Dermis blood vessel endothelial cell (primary cell): ENCODE results near the gene CNPY2. TPM values are rescaled to one million over a fixed set of nuclear protein-coding genes. Genes with fewer than 3 reads are reported as not detected.

ENCODE experiments used
- total RNA-seq: library from RNA; depleted of rRNA; stranded (reverse); fragments of >200 nt; gene quantifications from 2 replicates; pipeline ENCODE4 v1.2.3, GENCODE V29; 2014

Gene CNPY2
- total RNA-seq, 1 donor from 2014 or later: 94.8 TPM

Other genes starting within 250 kb of the CNPY2 start
- gene ERBB3, start 235.8 kb downstream of the CNPY2 start, total RNA-seq: 0.34 and 0.88 TPM in 2 replicates
- gene PA2G4, start 211.4 kb downstream of the CNPY2 start, total RNA-seq: 106 and 276 TPM in 2 replicates
- 2,567 and 3,056 TPM in 2 replicates for gene RPL41, start 199.4 kb downstream of the CNPY2 start, total RNA-seq
- gene ZC3H10, start 197.7 kb downstream of the CNPY2 start, total RNA-seq: 4.7 and 5.6 TPM in 2 replicates
- gene ESYT1, start 187.7 kb downstream of the CNPY2 start, total RNA-seq: 400 and 456 TPM in 2 replicates
- 80.8 and 96.8 TPM in 2 replicates for gene MYL6B, start 163.4 kb downstream of the CNPY2 start, total RNA-seq
- 1,647 and 2,863 TPM in 2 replicates for gene MYL6, start 157.6 kb downstream of the CNPY2 start, total RNA-seq
- 47.5 and 51.2 TPM in 2 replicates for gene SMARCC2, start 126.5 kb downstream of the CNPY2 start, total RNA-seq
- 102 and 119 TPM in 2 replicates for gene RNF41, start 94.1 kb downstream of the CNPY2 start, total RNA-seq
- gene NABP2, start 91.6 kb downstream of the CNPY2 start, total RNA-seq: 24.8 and 32.9 TPM in 2 replicates
- not detected in 2 replicates for gene SLC39A5, start 85.9 kb downstream of the CNPY2 start, total RNA-seq
- 23.0 and 31.5 TPM in 2 replicates for gene ANKRD52, start 57.6 kb downstream of the CNPY2 start, total RNA-seq
- 8.4 and 10.0 TPM in 2 replicates for gene COQ10A, start 49.0 kb downstream of the CNPY2 start, total RNA-seq
- gene CS, start 15.7 kb downstream of the CNPY2 start, total RNA-seq: 67.0 and 267 TPM in 2 replicates
- gene PAN2, start 18.0 kb upstream of the CNPY2 start, total RNA-seq: 16.8 and 24.2 TPM in 2 replicates
- 0.23 and 0.34 TPM in 2 replicates for gene IL23A, start 22.9 kb upstream of the CNPY2 start, total RNA-seq
- gene STAT2, start 44.1 kb upstream of the CNPY2 start, total RNA-seq: 72.7 and 95.0 TPM in 2 replicates
- not detected in 2 replicates for gene APOF, start 46.9 kb upstream of the CNPY2 start, total RNA-seq
- gene TIMELESS, start 133.4 kb upstream of the CNPY2 start, total RNA-seq: 8.8 and 24.7 TPM in 2 replicates
- not detected in 2 replicates for gene MIP, start 138.7 kb upstream of the CNPY2 start, total RNA-seq
- 1.6 and 2.4 TPM in 2 replicates for gene SPRYD4, start 152.6 kb upstream of the CNPY2 start, total RNA-seq
- 0.28 and 0.51 TPM in 2 replicates for gene GLS2, start 172.2 kb upstream of the CNPY2 start, total RNA-seq
- 37.9 and 76.6 TPM in 2 replicates for gene RBMS2, start 205.8 kb upstream of the CNPY2 start, total RNA-seq